ENCODE results near the gene CREB3L2. TPM values are rescaled to one million over a fixed set of nuclear protein-coding genes. Genes with fewer than 3 reads are reported as not detected.

Gene CREB3L2
- total and polyA plus RNA-seq, 4 donors = 13.0 to 25.7 (median 19.5) TPM

GRCh38 chr7:137967143-137968018, 34.5 kb downstream of the CREB3L2 start:
- no peak overlapping the region for H3K27ac ChIP-seq (ENCODE audit: low read depth, low read length)
- H3K4me1 ChIP-seq (ENCODE audit: control insufficient read depth, insufficient read depth, low read length) = peaks cover 4% of the 10 kb centered on the region
- peaks cover 5% of the 10 kb centered on the region for H3K9me3 ChIP-seq (ENCODE audit: control insufficient read depth, insufficient read depth, low read length)
- H3K36me3 ChIP-seq (ENCODE audit: control insufficient read depth, insufficient read depth, low read length) = no peaks in the 10 kb centered on the region
- 90% methylated on average over 12 of the region's 12 CpGs for WGBS (ENCODE audit: insufficient coverage)
- no peak overlapping the region for H3K4me3 ChIP-seq (ENCODE audit: low read depth, low read length)
- no peak for DNase-seq (ENCODE audit: low read depth in 4 of 6, low spot score in 6 of 6)
- H3K27me3 ChIP-seq (ENCODE audit: control insufficient read depth, insufficient read depth, low read length) = no peaks in the 10 kb centered on the region

- H3K36me3 ChIP-seq (ENCODE audit: control insufficient read depth, insufficient read depth, low read length) = no peaks in the 10 kb centered on the region
- H3K27ac ChIP-seq (ENCODE audit: low read depth, low read length) = no peak overlapping the region
- H3K9me3 ChIP-seq (ENCODE audit: control insufficient read depth, insufficient read depth, low read length) = peaks cover 5% of the 10 kb centered on the region
- no CpG with 5 or more reads among the region's 4 CpGs for WGBS (ENCODE audit: insufficient coverage)
- H3K4me1 ChIP-seq (ENCODE audit: control insufficient read depth, insufficient read depth, low read length) = no peaks in the 10 kb centered on the region
- no peaks in the 10 kb centered on the region for H3K27me3 ChIP-seq (ENCODE audit: control insufficient read depth, insufficient read depth, low read length)
- DNase-seq (ENCODE audit: low read depth in 4 of 6, low spot score in 6 of 6) = no peak
- no peak overlapping the region for H3K4me3 ChIP-seq (ENCODE audit: low read depth, low read length)
Measured at GRCh38 chr7:137966641-137967142, 35.2 kb downstream of the CREB3L2 start.

GRCh38 chr7:137965942-137966640, 35.8 kb downstream of the CREB3L2 start:
- Histone ChIP-seq H3K27me3 (ENCODE audit: control insufficient read depth, insufficient read depth, low read length) (no peaks in the 10 kb centered on the region), H3K4me1 (ENCODE audit: control insufficient read depth, insufficient read depth, low read length) (no peaks in the 10 kb centered on the region), H3K4me3 (ENCODE audit: low read depth, low read length) (no peak overlapping the region), H3K36me3 (ENCODE audit: control insufficient read depth, insufficient read depth, low read length) (no peaks in the 10 kb centered on the region), H3K9me3 (ENCODE audit: control insufficient read depth, insufficient read depth, low read length) (peaks cover 5% of the 10 kb centered on the region), H3K27ac (ENCODE audit: low read depth, low read length) (no peak overlapping the region)
- WGBS (ENCODE audit: insufficient coverage) = 100% methylated on average over 1 of the region's 2 CpGs
- DNase-seq (ENCODE audit: low read depth in 4 of 6, low spot score in 6 of 6) = no peak

GRCh38 chr7:137964824-137965545, 36.9 kb downstream of the CREB3L2 start:
- no peaks in the 10 kb centered on the region for H3K27me3 ChIP-seq (ENCODE audit: control insufficient read depth, insufficient read depth, low read length)
- DNase-seq (ENCODE audit: low read depth in 4 of 6, low spot score in 6 of 6) = no peak
- H3K4me1 ChIP-seq (ENCODE audit: control insufficient read depth, insufficient read depth, low read length) = no peaks in the 10 kb centered on the region
- H3K9me3 ChIP-seq (ENCODE audit: control insufficient read depth, insufficient read depth, low read length) = peaks cover 5% of the 10 kb centered on the region
- H3K4me3 ChIP-seq (ENCODE audit: low read depth, low read length) = no peak overlapping the region
- H3K27ac ChIP-seq (ENCODE audit: low read depth, low read length) = no peak overlapping the region
- H3K36me3 ChIP-seq (ENCODE audit: control insufficient read depth, insufficient read depth, low read length) = no peaks in the 10 kb centered on the region
- WGBS (ENCODE audit: insufficient coverage) = 95% methylated on average over 6 of the region's 14 CpGs

- Histone ChIP-seq H3K9me3 (ENCODE audit: control insufficient read depth, insufficient read depth, low read length) (no peaks in the 10 kb centered on the region), H3K27ac (ENCODE audit: low read depth, low read length) (no peak overlapping the region), H3K36me3 (ENCODE audit: control insufficient read depth, insufficient read depth, low read length) (no peaks in the 10 kb centered on the region), H3K4me1 (ENCODE audit: control insufficient read depth, insufficient read depth, low read length) (no peaks in the 10 kb centered on the region), H3K4me3 (ENCODE audit: low read depth, low read length) (no peak overlapping the region), H3K27me3 (ENCODE audit: control insufficient read depth, insufficient read depth, low read length) (no peaks in the 10 kb centered on the region)
- WGBS (ENCODE audit: insufficient coverage) = 89% methylated on average over 5 of the region's 7 CpGs
- DNase-seq (ENCODE audit: low read depth in 4 of 6, low spot score in 6 of 6) = no peak
Measured at GRCh38 chr7:137962875-137963507, 38.9 kb downstream of the CREB3L2 start.

GRCh38 chr7:137962491-137962874, 39.4 kb downstream of the CREB3L2 start:
- H3K9me3 ChIP-seq (ENCODE audit: control insufficient read depth, insufficient read depth, low read length) = no peaks in the 10 kb centered on the region
- no peaks in the 10 kb centered on the region for H3K27me3 ChIP-seq (ENCODE audit: control insufficient read depth, insufficient read depth, low read length)
- H3K4me1 ChIP-seq (ENCODE audit: control insufficient read depth, insufficient read depth, low read length) = no peaks in the 10 kb centered on the region
- no peak for DNase-seq (ENCODE audit: low read depth in 4 of 6, low spot score in 6 of 6)
- 80% methylated on average over 2 of the region's 5 CpGs for WGBS (ENCODE audit: insufficient coverage)
- no peak overlapping the region for H3K4me3 ChIP-seq (ENCODE audit: low read depth, low read length)
- no peak overlapping the region for H3K27ac ChIP-seq (ENCODE audit: low read depth, low read length)
- no peaks in the 10 kb centered on the region for H3K36me3 ChIP-seq (ENCODE audit: control insufficient read depth, insufficient read depth, low read length)

GRCh38 chr7:137961200-137962177, 40.4 kb downstream of the CREB3L2 start:
- WGBS (ENCODE audit: insufficient coverage) = 99% methylated on average over 10 of the region's 11 CpGs
- Histone ChIP-seq H3K27me3 (ENCODE audit: control insufficient read depth, insufficient read depth, low read length) (no peaks in the 10 kb centered on the region), H3K4me3 (ENCODE audit: low read depth, low read length) (no peak overlapping the region), H3K9me3 (ENCODE audit: control insufficient read depth, insufficient read depth, low read length) (no peaks in the 10 kb centered on the region), H3K36me3 (ENCODE audit: control insufficient read depth, insufficient read depth, low read length) (no peaks in the 10 kb centered on the region), H3K27ac (ENCODE audit: low read depth, low read length) (no peak overlapping the region), H3K4me1 (ENCODE audit: control insufficient read depth, insufficient read depth, low read length) (no peaks in the 10 kb centered on the region)
- no peak for DNase-seq (ENCODE audit: low read depth in 4 of 6, low spot score in 6 of 6)

- no peak for DNase-seq (ENCODE audit: low read depth in 4 of 6, low spot score in 6 of 6)
- H3K4me1 ChIP-seq (ENCODE audit: control insufficient read depth, insufficient read depth, low read length) = no peaks in the 10 kb centered on the region
Measured at GRCh38 chr7:137960020-137960419, 41.9 kb downstream of the CREB3L2 start.

More at GRCh38 chr7:137960020-137960419, 41.9 kb downstream of the CREB3L2 start:
- Histone ChIP-seq H3K36me3 (ENCODE audit: control insufficient read depth, insufficient read depth, low read length) (no peaks in the 10 kb centered on the region), H3K27ac (ENCODE audit: low read depth, low read length) (no peak overlapping the region), H3K4me3 (ENCODE audit: low read depth, low read length) (no peak overlapping the region), H3K9me3 (ENCODE audit: control insufficient read depth, insufficient read depth, low read length) (no peaks in the 10 kb centered on the region), H3K27me3 (ENCODE audit: control insufficient read depth, insufficient read depth, low read length) (no peaks in the 10 kb centered on the region)
- no CpG with 5 or more reads among the region's 1 CpG for WGBS (ENCODE audit: insufficient coverage)

Measured in spinal cord (tissue), 10 donors.